HS-5 (cell line): Measurements from ENCODE around the gene ZNF599.
A peak's percentile ranks its signal among the peaks of the same experiment; 100 is the strongest.

ENCODE experiments used
- DNase-seq: peaks from one replicate; pipeline ENCODE4 v3.0.0-alpha.2; 2012; ENCODE audit warnings: low read depth

Gene ZNF599

GRCh38 chr19:34744896-34745690 lies 27.9 kb downstream of the ZNF599 start:
- no peak for DNase-seq

- DNase-seq = peak; percentile 4
Observed at GRCh38 chr19:34734537-34735103, 38.4 kb downstream of the ZNF599 start.

GRCh38 chr19:34733746-34734536 lies 39.1 kb downstream of the ZNF599 start, which contains the start of gene ZNF181:
Gene ZNF181, plus strand, starts transcription at chr19:34734243. Its CDS starts 795 bp downstream, at chr19:34735038.
- DNase-seq = peak; percentile 71

GRCh38 chr19:34733266-34733745 lies 39.7 kb downstream of the ZNF599 start:
- no peak for DNase-seq

GRCh38 chr19:34732612-34733211 lies 40.3 kb downstream of the ZNF599 start:
- DNase-seq = no peak

GRCh38 chr19:34731964-34732363 lies 41.1 kb downstream of the ZNF599 start:
- no peak for DNase-seq

- DNase-seq = no peak
Observed at GRCh38 chr19:34731019-34731829, 41.8 kb downstream of the ZNF599 start.

- DNase-seq = no peak
Observed at GRCh38 chr19:34725400-34725799, 47.6 kb downstream of the ZNF599 start.

GRCh38 chr19:34722353-34722752 lies 50.7 kb downstream of the ZNF599 start:
- no peak for DNase-seq

- DNase-seq = no peak
Observed at GRCh38 chr19:34715357-34715756, 57.7 kb downstream of the ZNF599 start.

- DNase-seq = no peak
Observed at GRCh38 chr19:34713262-34713637, 59.8 kb downstream of the ZNF599 start.

GRCh38 chr19:34712395-34713261 lies 60.4 kb downstream of the ZNF599 start:
- peak; percentile 26 for DNase-seq

- DNase-seq = no peak
Observed at GRCh38 chr19:34711890-34712289, 61.1 kb downstream of the ZNF599 start.
